Transverse colon (tissue), 4 donors: ENCODE data around the gene ATG13. TPM values are rescaled to one million over a fixed set of nuclear protein-coding genes. Genes with fewer than 3 reads are reported as not detected.

Experiments used
- DNase-seq: peaks from one replicate; pipeline ENCODE4 v3.0.0-alpha.2; 2019
- H3K27ac ChIP-seq, 4 donors: fragments of 200-600 bp; sonication (generic); 2 replicates each; pipeline ENCODE4 v1.5.1; 2016 to 2018; ENCODE audit warnings: inconsistent platforms in 4 of 4
- H3K27me3 ChIP-seq: fragments of 200-600 bp; sonication (generic); 2 replicates; pipeline ENCODE4 v1.5.1; 2017; ENCODE audit warnings: inconsistent platforms
- H3K36me3 ChIP-seq, 4 donors: fragments of 200-600 bp; sonication (generic); 2 replicates each; pipeline ENCODE4 v1.5.1; 2017 to 2019; ENCODE audit warnings: inconsistent platforms in 4 of 4
- H3K4me1 ChIP-seq, 4 donors: fragments of 200-600 bp; sonication (generic); 2 replicates each; pipeline ENCODE4 v1.5.1; 2017 to 2020; ENCODE audit warnings: inconsistent platforms in 4 of 4
- H3K4me3 ChIP-seq, 4 donors: fragments of 200-600 bp; sonication (generic); 1 replicate in 1 of 4; 2 replicates in 3 of 4; pipeline versions ENCODE4 v1.5.1 to v1.6.1; 2017 to 2019; ENCODE audit warnings: inconsistent platforms in 4 of 4
- H3K9me3 ChIP-seq, 2 donors: fragments of 200-600 bp; sonication (generic); 2 replicates each; pipeline ENCODE4 v1.5.1; 2017 to 2019; ENCODE audit warnings: inconsistent platforms in 2 of 2
- CTCF ChIP-seq, 5 experiments: fragments of 200-600 bp in 3 of 5; fragments of 450-650 bp in 2 of 5; sonication (generic) in 3 of 5; IDR thresholded peaks; 1 replicate in 2 of 5; 2 replicates in 3 of 5; pipeline ENCODE4 v1.5.1; 2016 to 2017; ENCODE audit warnings: antibody characterized with exemption in 5 of 5, inconsistent platforms in 3 of 5, mild to moderate bottlenecking in 2 of 5, moderate library complexity in 1 of 5
- EP300 ChIP-seq: sonication (generic); formaldehyde crosslinking; IDR thresholded peaks from one replicate; pipeline ENCODE4 v1.6.1; 2017; ENCODE audit warnings: antibody characterized with exemption, low read depth
- POLR2A ChIP-seq: fragments of 450-650 bp; IDR thresholded peaks from one replicate; pipeline ENCODE4 v1.6.1; 2016; ENCODE audit warnings: antibody characterized with exemption, mild to moderate bottlenecking, moderate library complexity
- POLR2AphosphoS5 ChIP-seq, 3 donors: sonication (generic); formaldehyde crosslinking; IDR thresholded peaks; one replicate each; pipeline ENCODE4 v1.6.1; 2016; ENCODE audit warnings: antibody characterized with exemption in 3 of 3
- WGBS, 2 donors: methylation state at CpG; one replicate each; pipeline ENCODE4 v1.1.5; 2018; ENCODE audit warnings: low coverage in 1 of 2; 5-methylcytosine and 5-hydroxymethylcytosine counted together
- in situ Hi-C, 4 donors: fragments of 200-750 bp; cut with MboI; loops; one replicate each; pipeline versions ENCODE4 v1.15.0 to v1.15.1; 2017; ENCODE audit warnings: low sequenced_read_pairs in 3 of 4, low pct_ligation_motif_present in 1 of 4, low pct_unique_long_range_greater_than_20kb in 1 of 4
- intact Hi-C: fragments of 100-400 bp; cut with DNase I; formaldehyde crosslinking; loops from one replicate; pipeline ENCODE4 v1.15.1; 2023; ENCODE audit warnings: low total_unique reads
- total RNA-seq, 4 donors: library from RNA; depleted of rRNA; stranded (reverse); fragments of >200 nt; gene quantifications; one replicate each; pipeline ENCODE4 v1.1.0, GENCODE V29; 2016

Gene ATG13
- total RNA-seq, 4 donors from 2014 or later = 40.8 to 128 (median 112) TPM

- Histone ChIP-seq H3K36me3 (no peaks in the 10 kb centered on the region), H3K27ac (peak overlapping the region in 1 of 4 donors; percentile 87), H3K27me3 (no peaks in the 10 kb centered on the region), H3K4me1 (peaks cover 16 to 41% (median 31%) of the 10 kb centered on the region in 4 donors), H3K4me3 (no peak overlapping the region), H3K9me3 (no peaks in the 10 kb centered on the region)
- intact Hi-C loops = no loop called here
- in situ Hi-C loops = no loop called here
- TF ChIP-seq CTCF (IDR thresholded peaks at IDR 0.05) (no peak), POLR2A (no peak), EP300 (no peak), POLR2AphosphoS5 (IDR thresholded peaks at IDR 0.05) (no peak)
- DNase-seq = no peak
- WGBS, 2 donors = 93 to 96% methylated on average over 9 to 10 of the region's 10 CpGs
Observed at GRCh38 chr11:46594785-46595184, 22.6 kb upstream of the ATG13 start.

GRCh38 chr11:46597155-46597554 lies 20.2 kb upstream of the ATG13 start:
- no peaks in the 10 kb centered on the region for H3K27me3 ChIP-seq
- no peak for DNase-seq

GRCh38 chr11:46597609-46598219 lies 19.6 kb upstream of the ATG13 start:
- Histone ChIP-seq H3K27me3 (no peaks in the 10 kb centered on the region), H3K27ac (no peak overlapping the region), H3K36me3 (no peaks in the 10 kb centered on the region), H3K4me3 (no peak overlapping the region), H3K4me1 (peaks cover 0 to 17% (median 9%) of the 10 kb centered on the region in 4 donors), H3K9me3 (no peaks in the 10 kb centered on the region)
- DNase-seq = no peak
- TF ChIP-seq EP300 (no peak), POLR2A (no peak), CTCF (IDR thresholded peaks at IDR 0.05) (no peak), POLR2AphosphoS5 (IDR thresholded peaks at IDR 0.05) (no peak)
- in situ Hi-C loops = no loop called here
- 81 to 85% methylated on average over 6 of the region's 6 CpGs for WGBS, 2 donors
- intact Hi-C loops = no loop called here

More at GRCh38 chr11:46597155-46597554, 20.2 kb upstream of the ATG13 start:
- intact Hi-C loops = no loop called here
- no peak overlapping the region for H3K4me3 ChIP-seq
- no peaks in the 10 kb centered on the region for H3K36me3 ChIP-seq
- H3K9me3 ChIP-seq = no peaks in the 10 kb centered on the region
- in situ Hi-C loops = no loop called here
- no peak overlapping the region for H3K27ac ChIP-seq
- 75% methylated on average over 1 of the region's 1 CpG; no CpG with 5 or more reads in 1 of the 2 donors for WGBS, 2 donors
- no peak for TF ChIP-seq POLR2A
- H3K4me1 ChIP-seq = peaks cover 4 to 23% (median 14%) of the 10 kb centered on the region in 4 donors

- H3K27me3 ChIP-seq = no peaks in the 10 kb centered on the region
- in situ Hi-C loops = no loop called here
- TF ChIP-seq POLR2A (no peak), CTCF (IDR thresholded peaks at IDR 0.05) (no peak), EP300 (no peak)
- intact Hi-C loops = no loop called here
- H3K4me1 ChIP-seq = peaks cover 0 to 8% (median under 1%) of the 10 kb centered on the region in 4 donors
- DNase-seq = no peak
- H3K9me3 ChIP-seq = no peaks in the 10 kb centered on the region
- WGBS, 2 donors = 94 to 99% methylated on average over 8 of the region's 8 CpGs
- H3K4me3 ChIP-seq = no peak overlapping the region
- H3K27ac ChIP-seq = peak overlapping the region in 3 of 4 donors; percentile 9 to 26 (median 18)
- H3K36me3 ChIP-seq = no peaks in the 10 kb centered on the region
Observed at GRCh38 chr11:46599340-46600193, 17.8 kb upstream of the ATG13 start.
